Small intestine (tissue), 7 donors: Measurements from ENCODE around the gene GOLGA8S. TPM values are rescaled to one million over a fixed set of nuclear protein-coding genes. Genes with fewer than 3 reads are reported as not detected.
"Not testable (repeated sequence)": the region's sequence is repeated elsewhere in the genome, so short reads cannot be mapped to it uniquely, and the experiment has no call there.

Experiments
- DNase-seq, 2 donors: peaks; one replicate each; pipeline versions ENCODE4 v3.0.0 to v3.0.0-alpha.2; 2013
- FAIRE-seq: peaks from 2 replicates; lab custom pipeline; 2012; peaks lifted over from hg19 to GRCh38; lab: Jason Lieb, UNC
- H3K27ac ChIP-seq, 3 donors: one replicate each; pipeline ENCODE4 v1.5.1; 2013; ENCODE audit warnings: low read length in 2 of 3, mild to moderate bottlenecking in 2 of 3, control low read depth in 1 of 3, inconsistent platforms in 1 of 3, low read depth in 1 of 3, moderate library complexity in 1 of 3
- H3K27me3 ChIP-seq, 3 donors: one replicate each; pipeline ENCODE4 v1.6.1; 2013; ENCODE audit warnings: low read length in 3 of 3, inconsistent platforms in 1 of 3; ENCODE audit not compliant: control insufficient read depth in 3 of 3, insufficient read depth in 3 of 3
- H3K36me3 ChIP-seq, 3 donors: one replicate each; pipeline ENCODE4 v1.6.1; 2013; ENCODE audit warnings: low read length in 3 of 3, inconsistent platforms in 1 of 3, low read depth in 1 of 3, mild to moderate bottlenecking in 1 of 3, moderate library complexity in 1 of 3; ENCODE audit not compliant: control insufficient read depth in 3 of 3, insufficient read depth in 2 of 3
- H3K4me1 ChIP-seq, 3 donors: one replicate each; pipeline ENCODE4 v1.6.1; 2013; ENCODE audit warnings: low read length in 2 of 3, inconsistent platforms in 1 of 3, low read depth in 1 of 3, mild to moderate bottlenecking in 1 of 3, moderate library complexity in 1 of 3; ENCODE audit not compliant: control insufficient read depth in 3 of 3, insufficient read depth in 2 of 3
- H3K4me3 ChIP-seq, 3 donors: one replicate each; pipeline ENCODE4 v1.5.1; 2013; ENCODE audit warnings: low read length in 3 of 3, control low read depth in 1 of 3, inconsistent platforms in 1 of 3, low read depth in 1 of 3, mild to moderate bottlenecking in 1 of 3, moderate library complexity in 1 of 3
- H3K9me3 ChIP-seq, 2 donors: one replicate each; pipeline ENCODE4 v1.6.1; 2013; ENCODE audit warnings: low read depth in 1 of 2, low read length in 1 of 2; ENCODE audit not compliant: control insufficient read depth in 2 of 2, insufficient read depth in 1 of 2
- whole genome bisulfite sequencing, 3 donors: extraction: QIAGEN DNeasy Blood & Tissue Kit; methylation state at CpG; one replicate each; pipeline ENCODE4 v1.1.7; 2013; 5-methylcytosine and 5-hydroxymethylcytosine counted together
- polyA plus RNA-seq, 4 donors: library from polyadenylated mRNA; stranded (reverse) in 3 of 4; unstranded in 1 of 4; fragments of 200-250 nt in 3 of 4; fragments of 120-200 nt in 1 of 4; gene quantifications; one replicate each; pipeline versions ENCODE4 v1.2.1 to v1.2.3, GENCODE V29; 2013
- donor health status: healthy with polysubstance abuse.
- donor health status: control.
- donor health status: control.
- donor health status: Bipolar disorder and iron deficiency.
- donor health status: healthy.

Gene GOLGA8S
- polyA plus RNA-seq, 4 donors, result 0.01 to 0.16 TPM; not detected in 2

DNA sequence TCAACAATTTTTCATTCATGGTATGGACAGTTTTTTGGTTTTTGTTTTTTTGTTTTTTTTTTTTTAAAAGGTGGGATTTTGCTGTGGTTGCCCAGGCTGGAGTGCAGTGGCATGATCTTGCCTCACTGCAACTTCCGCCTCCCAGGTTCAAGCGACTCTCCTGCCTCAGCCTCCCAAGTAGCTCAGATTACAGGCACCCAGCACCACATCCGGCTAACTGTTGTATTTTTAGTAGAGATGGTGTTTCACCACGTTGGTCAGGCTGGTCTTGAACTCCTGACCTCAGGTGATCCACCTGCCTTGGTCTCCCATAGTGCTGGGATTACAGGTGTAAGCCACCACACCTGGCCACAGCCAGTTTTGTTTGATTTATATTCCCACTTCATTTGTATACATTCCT, 16.6 kb downstream of the GOLGA8S start:
- H3K27ac ChIP-seq, FAIRE-seq, DNase-seq, H3K36me3 ChIP-seq, H3K9me3 ChIP-seq, H3K27me3 ChIP-seq, H3K4me3 ChIP-seq, H3K4me1 ChIP-seq: not testable (repeated sequence)
- WGBS, 3 donors, result 41 to 74% (median 71%) methylated on average over 4 of the region's 4 CpGs

DNA sequence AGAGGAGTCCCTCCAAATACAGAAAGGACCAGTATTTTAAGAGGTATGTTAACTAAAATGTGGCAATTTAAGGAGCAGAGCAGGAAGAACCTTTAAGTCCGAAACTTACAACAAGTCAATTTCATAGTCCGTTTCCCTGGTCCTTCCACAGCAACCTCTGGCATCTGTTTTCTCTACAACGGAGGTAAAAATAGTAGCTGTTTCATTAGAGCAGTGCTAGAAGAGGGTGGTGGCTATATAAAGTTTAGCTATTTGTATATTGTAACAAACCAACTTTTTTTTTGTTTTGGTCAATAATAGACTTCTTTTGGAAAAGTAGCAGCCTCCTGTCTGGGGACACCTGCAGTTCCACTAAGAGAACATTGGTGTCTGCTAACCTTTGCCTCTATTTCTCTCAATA, 17.3 kb downstream of the GOLGA8S start:
- not testable (repeated sequence) for H3K9me3 ChIP-seq, H3K36me3 ChIP-seq, H3K27ac ChIP-seq, H3K4me3 ChIP-seq, DNase-seq, FAIRE-seq, H3K4me1 ChIP-seq, H3K27me3 ChIP-seq
- 76 to 89% (median 79%) methylated on average over 3 of the region's 3 CpGs for WGBS, 3 donors

DNA sequence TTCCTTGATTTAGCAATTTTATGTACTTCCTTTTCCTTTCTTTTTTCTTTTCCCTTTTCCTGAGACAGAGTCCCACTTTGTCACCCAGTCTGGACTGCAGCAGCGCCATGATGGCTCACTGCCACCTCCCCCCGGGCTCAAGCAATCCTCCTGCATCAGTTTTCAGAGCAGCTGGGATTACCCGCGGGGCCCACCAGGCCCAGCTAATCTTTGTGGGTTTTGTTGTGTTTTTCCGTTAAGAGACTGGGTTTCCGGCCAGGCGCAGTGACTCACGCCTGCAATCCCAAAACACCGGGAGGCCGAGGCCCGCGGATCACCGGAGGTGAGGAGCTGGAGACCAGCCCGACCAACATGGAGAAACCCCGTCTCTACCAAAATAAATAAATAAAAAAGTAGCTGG, 17.7 kb downstream of the GOLGA8S start:
- H3K4me1 ChIP-seq, result no peaks in the 10 kb centered on the region
- WGBS, 3 donors, result 83 to 91% (median 86%) methylated on average over 15 of the region's 15 CpGs
- FAIRE-seq, result no peak

DNA sequence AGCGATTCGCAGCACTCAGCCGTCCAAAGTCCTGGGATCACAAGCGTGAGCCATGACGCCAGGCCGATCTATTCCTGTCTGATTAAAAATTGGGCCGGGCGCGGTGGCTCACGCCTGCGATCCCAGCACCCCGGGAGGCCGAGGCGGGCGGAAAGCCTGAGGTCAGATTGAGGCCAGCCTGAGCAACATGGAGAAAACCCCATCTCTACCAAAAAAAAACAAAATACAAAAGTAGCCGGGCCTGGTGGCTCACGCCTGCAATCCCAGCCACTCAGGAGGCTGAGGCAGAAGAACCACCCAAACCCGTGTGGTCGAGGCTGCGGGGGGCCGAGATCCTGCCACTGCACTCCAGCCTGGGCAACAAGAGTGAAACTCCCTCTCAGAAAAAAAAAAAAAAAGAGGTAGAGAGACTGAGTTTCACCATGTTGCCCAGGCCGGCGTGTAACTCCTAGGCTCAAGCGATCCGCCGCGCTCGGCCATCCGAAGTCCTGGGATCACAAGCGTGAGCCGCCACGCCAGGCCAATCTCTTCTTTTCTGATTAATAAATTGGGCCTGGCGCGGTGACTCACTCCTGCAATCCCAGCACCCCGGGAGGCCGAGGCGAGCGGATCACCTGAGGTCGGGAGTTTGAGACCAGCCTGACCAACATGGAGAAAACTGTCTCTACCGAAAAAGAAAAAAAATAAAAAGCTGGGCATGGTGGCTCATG, 18.5 kb downstream of the GOLGA8S start:
- H3K9me3 ChIP-seq, H3K4me1 ChIP-seq, H3K27ac ChIP-seq, H3K27me3 ChIP-seq, H3K36me3 ChIP-seq, H3K4me3 ChIP-seq, DNase-seq, FAIRE-seq: not testable (repeated sequence)
- WGBS, 3 donors, result 95 to 96% (median 96%) methylated on average over 37 to 40 of the region's 40 CpGs

More for the DNA sequence above, 17.7 kb downstream of the GOLGA8S start:
- DNase-seq, result no peak
- H3K27me3 ChIP-seq, result no peaks in the 10 kb centered on the region
- H3K36me3 ChIP-seq, result no peaks in the 10 kb centered on the region
- no peak overlapping the region for H3K27ac ChIP-seq
- H3K4me3 ChIP-seq, result no peak overlapping the region
- peaks cover 0 to 2% of the 10 kb centered on the region in 2 donors for H3K9me3 ChIP-seq

DNA sequence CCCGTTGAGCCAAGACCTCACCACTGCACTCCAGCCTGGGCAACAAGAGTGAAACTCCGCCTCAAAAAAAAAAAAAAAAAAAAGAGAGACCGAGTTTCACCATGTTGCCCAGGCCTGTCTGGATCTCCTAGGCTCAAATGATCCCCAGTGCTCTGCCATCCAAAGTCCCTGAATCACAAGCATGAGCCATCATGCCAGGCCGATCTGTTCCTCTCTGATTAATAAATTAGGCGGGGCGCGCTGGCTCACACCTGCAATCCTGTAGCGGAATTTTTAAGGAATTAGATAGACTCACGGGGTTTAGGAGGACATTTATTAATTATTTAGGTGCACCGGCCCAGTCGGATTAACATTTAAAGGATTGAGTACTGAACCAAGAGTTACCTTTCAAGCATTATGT, 19.7 kb downstream of the GOLGA8S start:
- H3K4me1 ChIP-seq, H3K9me3 ChIP-seq, DNase-seq, H3K27ac ChIP-seq, H3K27me3 ChIP-seq, FAIRE-seq, H3K4me3 ChIP-seq, H3K36me3 ChIP-seq: not testable (repeated sequence)
- 82 to 91% (median 83%) methylated on average over 10 to 11 of the region's 11 CpGs for WGBS, 3 donors

DNA sequence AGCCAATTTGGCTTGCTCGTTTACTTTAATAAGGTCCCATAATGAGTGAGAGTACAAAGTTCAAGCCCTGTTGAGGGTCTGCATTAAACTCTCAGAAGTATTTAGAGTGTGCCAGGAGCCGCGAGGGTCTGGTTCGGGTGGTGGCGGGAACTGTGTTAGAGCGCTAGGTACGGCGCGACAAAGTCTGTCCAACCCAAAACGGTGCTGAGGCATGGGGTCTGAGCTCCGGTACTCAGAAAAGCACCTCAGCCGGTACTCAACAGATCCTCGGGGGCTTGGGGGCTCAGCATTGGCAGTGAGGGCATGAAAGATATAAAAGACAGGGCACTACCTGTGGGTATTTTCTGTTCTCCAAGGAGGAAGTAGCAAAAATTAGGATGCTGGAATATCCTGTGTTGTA, 24.4 kb downstream of the GOLGA8S start:
- not testable (repeated sequence) for H3K4me3 ChIP-seq, H3K4me1 ChIP-seq, FAIRE-seq, DNase-seq, H3K9me3 ChIP-seq, H3K36me3 ChIP-seq, H3K27me3 ChIP-seq, H3K27ac ChIP-seq
- WGBS, 3 donors, result 89 to 92% (median 91%) methylated on average over 13 of the region's 13 CpGs

DNA sequence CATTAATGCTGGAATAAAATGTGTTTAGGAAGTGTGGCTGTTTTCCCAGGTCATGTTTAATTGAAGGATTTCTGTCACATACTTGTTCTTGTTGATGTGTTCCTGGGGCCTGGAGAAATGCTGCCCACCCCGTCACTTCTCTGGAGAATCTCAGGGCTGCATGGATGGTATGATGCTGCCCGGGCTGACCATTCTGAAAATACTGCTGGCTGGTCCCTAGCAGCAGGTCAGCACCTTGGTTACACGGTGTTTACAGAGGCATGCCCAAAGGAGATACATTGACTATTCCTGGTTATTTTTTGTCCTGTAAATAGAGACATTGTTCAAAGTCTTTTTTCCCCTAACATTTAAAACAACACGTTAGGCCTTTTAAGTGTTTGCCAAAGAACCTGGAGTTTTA, 26.2 kb downstream of the GOLGA8S start:
- H3K27me3 ChIP-seq, H3K27ac ChIP-seq, FAIRE-seq, H3K4me1 ChIP-seq, H3K4me3 ChIP-seq, DNase-seq, H3K9me3 ChIP-seq, H3K36me3 ChIP-seq: not testable (repeated sequence)
- WGBS, 3 donors, result 47 to 65% (median 51%) methylated on average over 4 of the region's 4 CpGs

DNA sequence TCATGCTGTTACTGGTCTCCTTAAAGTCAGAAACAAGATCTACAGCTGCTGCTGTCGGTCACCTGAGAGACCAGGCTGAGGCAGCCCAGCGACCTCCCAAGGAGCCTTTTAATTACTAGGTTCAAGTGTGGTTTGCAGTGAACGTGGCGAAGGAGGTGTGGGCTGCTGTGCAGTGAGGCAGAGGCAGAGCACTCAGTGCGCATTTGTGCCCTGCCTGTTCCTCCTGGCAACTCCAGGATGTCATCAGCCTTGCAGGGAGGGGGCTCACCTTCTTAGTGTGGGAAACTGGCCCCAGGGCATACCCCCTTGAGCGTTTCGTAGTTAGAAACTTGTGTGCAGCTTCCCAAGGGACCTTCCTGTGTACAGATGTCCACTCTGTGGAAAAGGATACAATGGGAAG, 26.6 kb downstream of the GOLGA8S start:
- 57 to 63% (median 61%) methylated on average over 7 of the region's 7 CpGs for WGBS, 3 donors
- not testable (repeated sequence) for DNase-seq, H3K36me3 ChIP-seq, H3K9me3 ChIP-seq, H3K27me3 ChIP-seq, FAIRE-seq, H3K27ac ChIP-seq, H3K4me3 ChIP-seq, H3K4me1 ChIP-seq

DNA sequence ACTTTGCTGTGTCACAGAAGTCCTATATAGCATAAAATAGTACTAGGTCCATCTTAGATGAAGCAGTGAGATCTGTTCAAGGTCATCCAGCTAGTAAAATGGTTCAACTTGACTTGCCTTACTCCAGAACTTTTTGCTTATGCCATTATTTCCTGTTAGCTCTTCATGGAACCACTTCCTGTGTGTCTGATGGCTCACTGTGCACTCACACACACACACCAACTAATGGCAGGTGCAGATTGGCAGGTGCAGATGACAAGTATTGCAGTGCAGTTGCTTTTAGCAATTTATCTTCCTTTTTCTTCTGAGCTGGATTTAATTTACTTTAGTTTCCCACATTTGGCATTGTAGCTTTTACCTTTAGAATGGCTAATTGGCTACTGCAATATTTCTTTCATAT, 29.8 kb downstream of the GOLGA8S start:
- no peaks in the 10 kb centered on the region for H3K27me3 ChIP-seq
- H3K36me3 ChIP-seq, result no peaks in the 10 kb centered on the region
- no peak overlapping the region for H3K4me3 ChIP-seq
- no peaks in the 10 kb centered on the region for H3K9me3 ChIP-seq
- no peak overlapping the region for H3K27ac ChIP-seq
- no peaks in the 10 kb centered on the region for H3K4me1 ChIP-seq
- FAIRE-seq, result no peak
- DNase-seq, result no peak
